Left ventricle myocardium inferior (tissue), 1 donor: ENCODE results near the gene SLC1A1. TPM values are rescaled to one million over a fixed set of nuclear protein-coding genes. Genes with fewer than 3 reads are reported as not detected.

Experiments used
- DNase-seq: peaks from one replicate; pipeline ENCODE4 v3.0.0-alpha.2; 2020
- H3K27ac ChIP-seq: fragments of 200-600 bp; replicated peaks from 2 replicates; pipeline ENCODE4 v1.8.0; 2021
- H3K27me3 ChIP-seq: fragments of 200-600 bp; 2 replicates; pipeline ENCODE4 v1.8.0; 2021; ENCODE audit warnings: low read depth
- H3K36me3 ChIP-seq: fragments of 200-600 bp; 2 replicates; pipeline ENCODE4 v1.8.0; 2021
- H3K4me1 ChIP-seq: fragments of 200-600 bp; 2 replicates; pipeline ENCODE4 v1.8.0; 2021
- H3K4me3 ChIP-seq: fragments of 200-600 bp; 2 replicates; pipeline ENCODE4 v1.8.0; 2021; ENCODE audit warnings: mild to moderate bottlenecking, moderate library complexity
- H3K9me3 ChIP-seq: fragments of 200-600 bp; replicated peaks from 2 replicates; pipeline ENCODE4 v1.8.0; 2021
- intact Hi-C: fragments of 100-400 bp; cut with micrococcal nuclease; formaldehyde crosslinking; loops from one replicate; pipeline ENCODE4 v1.11.0; 2022
- total RNA-seq: library from RNA; stranded (reverse); fragmentation: NEBNext Ultra II Directional; extraction: Animal tissue kit (Norgen Biotek cat#: 25700); gene quantifications from one replicate; pipeline ENCODE4 v1.2.1, GENCODE V29; 2021
- TF ChIP-seq, protein P1 (sequence below): fragments of 200-600 bp; IDR thresholded peaks from 2 replicates; pipeline ENCODE4 v1.8.0; 2021; ENCODE audit warnings: antibody characterized with exemption, mild to moderate bottlenecking, borderline replicate concordance
- donor health status: DM: no; HTN: yes; CAD: no; lungs with severe emphysema.

SLC1A1 gene
- total RNA-seq, 1 donor from 2014 or later = 3.1 TPM

DNA sequence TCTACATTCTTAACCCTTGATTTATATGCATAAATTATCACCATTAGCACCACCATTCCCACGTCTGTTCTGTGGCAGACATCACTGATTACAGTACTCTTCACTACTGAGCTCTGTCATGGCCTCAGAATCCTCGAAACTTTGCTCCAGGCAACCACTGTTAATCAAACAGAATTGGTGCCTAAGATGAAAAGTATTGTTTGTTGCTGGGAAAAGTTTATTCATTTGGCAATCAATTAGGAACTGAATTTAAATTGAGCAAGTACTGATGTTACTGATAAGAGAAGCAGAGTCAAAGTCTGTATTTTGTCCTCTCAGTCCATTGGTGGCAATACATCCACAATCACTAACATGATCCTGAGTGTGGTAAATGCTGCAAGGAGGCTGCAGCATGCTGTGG lies 12.8 kb downstream of the SLC1A1 start:
- DNase-seq = no peak
- TF ChIP-seq, protein P1, sequence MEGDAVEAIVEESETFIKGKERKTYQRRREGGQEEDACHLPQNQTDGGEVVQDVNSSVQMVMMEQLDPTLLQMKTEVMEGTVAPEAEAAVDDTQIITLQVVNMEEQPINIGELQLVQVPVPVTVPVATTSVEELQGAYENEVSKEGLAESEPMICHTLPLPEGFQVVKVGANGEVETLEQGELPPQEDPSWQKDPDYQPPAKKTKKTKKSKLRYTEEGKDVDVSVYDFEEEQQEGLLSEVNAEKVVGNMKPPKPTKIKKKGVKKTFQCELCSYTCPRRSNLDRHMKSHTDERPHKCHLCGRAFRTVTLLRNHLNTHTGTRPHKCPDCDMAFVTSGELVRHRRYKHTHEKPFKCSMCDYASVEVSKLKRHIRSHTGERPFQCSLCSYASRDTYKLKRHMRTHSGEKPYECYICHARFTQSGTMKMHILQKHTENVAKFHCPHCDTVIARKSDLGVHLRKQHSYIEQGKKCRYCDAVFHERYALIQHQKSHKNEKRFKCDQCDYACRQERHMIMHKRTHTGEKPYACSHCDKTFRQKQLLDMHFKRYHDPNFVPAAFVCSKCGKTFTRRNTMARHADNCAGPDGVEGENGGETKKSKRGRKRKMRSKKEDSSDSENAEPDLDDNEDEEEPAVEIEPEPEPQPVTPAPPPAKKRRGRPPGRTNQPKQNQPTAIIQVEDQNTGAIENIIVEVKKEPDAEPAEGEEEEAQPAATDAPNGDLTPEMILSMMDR = no peak
- no peak overlapping the region for H3K4me3 ChIP-seq
- H3K27me3 ChIP-seq = no peaks in the 10 kb centered on the region
- no peaks in the 10 kb centered on the region for H3K9me3 ChIP-seq
- intact Hi-C loops = no loop called here
- H3K4me1 ChIP-seq = peaks cover 10% of the 10 kb centered on the region
- H3K27ac ChIP-seq = no peak overlapping the region
- H3K36me3 ChIP-seq = no peaks in the 10 kb centered on the region

DNA sequence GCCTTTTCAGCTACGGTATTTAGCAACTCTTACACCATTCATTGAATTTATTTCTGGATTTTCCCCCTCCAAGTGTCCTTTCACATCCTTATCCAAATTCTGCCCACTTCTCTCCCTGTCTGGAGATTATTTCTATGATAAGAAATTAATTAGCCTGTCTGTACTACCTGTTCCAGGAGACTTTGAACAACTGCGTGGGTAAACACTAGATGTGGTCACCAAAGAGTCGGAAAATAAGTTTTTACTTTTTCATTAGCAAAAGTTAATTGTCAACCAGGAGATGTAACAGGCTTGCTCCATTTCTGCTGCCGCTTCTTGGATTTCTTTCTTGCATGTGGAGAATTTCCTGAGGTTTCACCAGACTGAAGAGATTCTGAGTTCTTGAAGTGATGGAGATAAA lies 14.0 kb downstream of the SLC1A1 start:
- no peak for DNase-seq
- TF ChIP-seq, protein P1 = no peak
- Histone ChIP-seq H3K4me3 (no peak overlapping the region), H3K9me3 (no peaks in the 10 kb centered on the region), H3K4me1 (peaks cover 10% of the 10 kb centered on the region), H3K36me3 (no peaks in the 10 kb centered on the region), H3K27ac (no peak overlapping the region), H3K27me3 (no peaks in the 10 kb centered on the region)
- intact Hi-C loops = no loop called here

DNA sequence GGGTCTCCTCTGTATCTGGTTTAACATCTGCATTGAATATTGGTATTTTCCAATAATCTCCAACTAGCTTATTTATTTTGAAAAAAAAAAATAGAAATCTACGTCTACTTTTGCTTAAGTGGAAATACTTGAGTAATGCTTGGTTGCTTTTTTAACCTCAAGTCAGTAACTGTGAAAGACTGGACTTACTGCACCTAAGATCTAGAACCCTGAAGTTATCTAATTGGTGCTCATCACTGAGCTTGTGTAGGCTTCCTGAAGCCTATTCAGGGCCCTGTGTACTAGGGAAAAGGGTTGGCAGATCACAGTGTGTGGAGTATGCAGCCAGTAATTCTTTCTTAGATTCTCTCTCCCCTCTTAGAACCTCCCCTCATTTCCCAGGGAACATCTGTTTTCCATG lies 16.2 kb downstream of the SLC1A1 start:
- no peak overlapping the region for H3K4me3 ChIP-seq
- no peaks in the 10 kb centered on the region for H3K36me3 ChIP-seq
- H3K27ac ChIP-seq = no peak overlapping the region
- TF ChIP-seq, protein P1 = no peak
- DNase-seq = no peak
- no peaks in the 10 kb centered on the region for H3K4me1 ChIP-seq
- no peaks in the 10 kb centered on the region for H3K27me3 ChIP-seq
- peaks cover 7% of the 10 kb centered on the region for H3K9me3 ChIP-seq
- intact Hi-C loops = no loop called here

DNA sequence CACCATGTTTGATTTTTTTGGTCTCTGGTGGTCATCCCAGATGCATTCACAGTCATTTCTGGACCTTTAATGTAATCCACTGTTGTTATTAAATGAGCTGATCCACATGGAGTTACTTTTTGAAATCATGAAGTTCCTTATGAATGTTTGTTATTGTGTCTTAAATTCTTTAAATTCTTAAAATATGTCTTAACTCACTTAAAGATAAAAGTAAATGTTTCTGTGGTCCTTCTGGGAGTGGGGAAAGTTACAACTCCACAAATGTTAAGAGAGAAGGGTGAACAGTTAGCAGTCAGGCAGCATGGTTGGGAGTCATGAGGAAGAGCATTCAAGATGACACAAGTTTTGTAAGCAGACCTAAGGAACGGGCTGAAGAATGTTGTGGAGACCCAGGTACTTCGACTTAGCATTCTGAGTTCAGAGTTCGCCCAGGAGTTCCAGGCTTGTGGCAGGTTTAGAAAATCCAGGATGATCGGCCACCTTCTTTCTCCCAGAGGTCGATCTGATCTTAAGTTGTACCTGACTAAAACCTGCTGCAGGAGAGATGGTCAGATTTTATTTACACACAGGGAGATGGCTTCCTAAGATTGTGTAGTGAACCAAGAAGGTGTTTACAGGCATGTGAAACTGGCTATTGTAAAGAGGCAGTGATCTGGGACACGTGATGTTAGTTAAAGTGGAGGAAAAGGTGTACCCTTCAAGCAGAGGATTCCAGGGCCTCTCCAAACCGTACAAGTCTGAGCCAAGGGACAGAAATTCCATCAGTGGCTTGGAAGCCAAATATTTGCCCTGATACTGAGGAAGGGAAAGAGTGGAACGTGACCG lies 17.2 kb downstream of the SLC1A1 start:
- no peak for DNase-seq
- no peaks in the 10 kb centered on the region for H3K27me3 ChIP-seq
- intact Hi-C loops = no loop called here
- H3K4me1 ChIP-seq = no peaks in the 10 kb centered on the region
- no peak overlapping the region for H3K27ac ChIP-seq
- H3K4me3 ChIP-seq = no peak overlapping the region
- TF ChIP-seq, protein P1 = no peak
- peaks cover 7% of the 10 kb centered on the region for H3K9me3 ChIP-seq
- H3K36me3 ChIP-seq = no peaks in the 10 kb centered on the region

DNA sequence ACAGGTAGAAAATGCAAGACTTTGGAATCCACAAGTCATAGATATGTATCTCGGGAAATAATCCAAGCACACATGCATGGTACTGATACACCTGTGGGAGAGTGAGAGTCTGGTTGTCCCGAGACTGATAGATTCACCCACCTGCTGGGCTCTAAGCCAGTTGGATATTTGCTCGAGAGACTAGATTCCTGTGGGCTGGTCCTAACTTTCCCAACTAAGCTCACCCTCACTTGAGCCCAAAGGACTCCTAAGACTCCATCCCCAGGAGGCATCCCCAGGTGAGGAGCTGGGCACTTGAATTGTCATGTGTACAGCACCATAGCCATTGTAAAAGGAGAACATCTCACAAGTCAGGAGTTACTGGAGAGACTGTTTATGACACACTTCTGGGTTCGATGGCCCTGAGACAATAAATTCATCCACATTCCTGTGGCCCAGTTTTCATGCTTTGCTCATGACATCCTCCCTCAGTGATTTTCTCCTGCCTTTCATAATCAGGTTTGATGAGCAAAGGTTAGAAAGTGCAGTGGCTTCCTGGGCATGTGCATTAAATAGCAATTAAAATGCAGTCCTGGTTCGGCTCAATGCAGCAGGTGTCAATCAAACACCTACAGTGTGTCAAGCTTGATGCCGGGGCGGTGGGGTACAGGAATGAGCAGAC lies 18.1 kb downstream of the SLC1A1 start:
- no peak overlapping the region for H3K27ac ChIP-seq
- TF ChIP-seq, protein P1 = no peak
- DNase-seq = no peak

More for the DNA sequence above, 18.1 kb downstream of the SLC1A1 start:
- H3K27me3 ChIP-seq = no peaks in the 10 kb centered on the region
- no peak overlapping the region for H3K4me3 ChIP-seq
- no peaks in the 10 kb centered on the region for H3K36me3 ChIP-seq
- H3K4me1 ChIP-seq = no peaks in the 10 kb centered on the region
- H3K9me3 ChIP-seq = peaks cover 7% of the 10 kb centered on the region
- intact Hi-C loops = no loop called here
